NCI-H82 treated with DMSO at 0.1 percent for 48 hours (cell line): ENCODE data around the gene EVPL.
"Not testable (repeated sequence)": the region's sequence is repeated elsewhere in the genome, so short reads cannot be mapped to it uniquely, and the experiment has no call there.

Experiments used
- DNase-seq: peaks from one replicate; lab custom pipeline; 2025; ENCODE audit not compliant: unreplicated experiment; lab: John Stamatoyannopoulos, UW

Gene EVPL

DNA sequence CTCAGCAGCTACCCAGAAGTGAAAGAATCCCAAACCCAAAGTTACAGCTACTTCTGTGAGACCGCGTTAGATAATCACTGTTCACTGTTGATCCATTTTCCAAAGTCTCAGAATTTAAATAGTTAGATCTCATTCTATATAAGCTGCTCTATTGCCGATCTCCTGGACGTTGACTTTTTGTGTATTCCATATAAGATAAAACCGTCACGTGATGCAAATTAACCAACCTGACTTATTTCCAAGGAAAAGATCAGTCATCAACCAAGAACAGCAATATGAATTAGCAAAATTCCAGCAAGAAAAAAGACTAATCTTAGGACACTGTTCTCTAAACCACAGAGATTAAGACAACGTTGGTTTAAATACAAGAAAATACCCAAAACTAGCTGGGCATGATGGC lies 56.5 kb downstream of the EVPL start:
- no peak for DNase-seq

DNA sequence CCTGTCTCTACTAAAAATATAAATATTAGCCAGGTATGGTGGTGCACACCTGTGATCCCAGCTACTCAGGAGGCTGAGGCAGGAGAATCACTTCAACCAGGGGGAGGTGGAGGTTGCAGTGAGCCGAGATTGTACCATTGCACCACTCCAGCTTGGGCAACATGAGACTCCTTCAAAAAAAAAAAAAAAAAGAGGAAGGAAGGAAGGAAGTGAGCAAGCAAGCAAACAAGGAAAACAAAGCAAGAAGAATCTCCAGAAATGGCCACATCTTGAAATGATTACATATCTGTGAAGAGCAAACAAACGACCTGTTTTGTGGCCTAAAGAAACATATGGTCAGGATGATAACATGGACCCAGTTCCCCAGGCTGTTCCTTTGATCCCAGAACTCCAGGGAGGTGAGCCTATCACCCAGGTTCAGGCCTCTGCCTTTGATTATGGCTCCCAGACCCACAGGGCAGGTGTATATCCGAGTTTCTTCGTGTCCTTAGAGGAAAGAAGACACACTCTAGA lies 57.0 kb downstream of the EVPL start:
- no peak for DNase-seq

DNA sequence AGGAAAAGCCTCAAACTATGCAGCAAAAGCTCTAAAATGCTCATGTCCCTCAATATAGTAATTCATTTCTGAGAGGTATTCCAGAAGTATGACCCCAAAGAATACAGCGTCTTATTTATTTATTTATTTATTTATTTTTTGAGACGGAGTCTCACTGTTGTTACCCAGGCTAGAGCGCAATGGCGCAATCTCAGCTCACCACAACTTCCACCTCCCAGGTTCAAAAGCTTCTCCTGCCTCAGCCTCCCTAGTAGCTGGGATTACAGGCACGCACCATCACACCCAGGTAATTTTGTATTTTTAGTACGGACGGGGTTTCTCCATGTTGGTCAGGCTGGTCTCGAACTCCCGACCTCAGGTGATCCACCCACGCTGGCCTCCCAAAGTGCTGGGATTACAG lies 58.1 kb downstream of the EVPL start:
- DNase-seq, result not testable (repeated sequence)

DNA sequence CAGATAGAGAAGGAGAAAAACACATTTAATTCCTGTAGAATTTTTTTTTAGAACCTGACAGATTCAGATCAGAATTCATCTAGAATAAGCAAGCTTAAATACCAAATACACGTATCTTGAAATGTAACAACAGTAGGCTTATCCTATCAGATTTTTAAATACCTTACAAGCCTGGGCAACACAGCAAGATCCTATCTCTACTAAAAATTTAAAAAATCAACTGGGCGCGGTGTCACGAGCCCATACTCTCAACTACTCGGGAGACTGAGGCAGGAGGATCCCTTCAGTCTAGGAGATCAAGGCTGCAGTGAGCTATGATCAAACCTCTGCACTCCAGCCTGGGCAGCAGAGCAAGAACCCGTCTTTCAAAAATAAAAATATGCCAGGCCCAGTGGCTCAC lies 61.6 kb downstream of the EVPL start:
- DNase-seq, result no peak

DNA sequence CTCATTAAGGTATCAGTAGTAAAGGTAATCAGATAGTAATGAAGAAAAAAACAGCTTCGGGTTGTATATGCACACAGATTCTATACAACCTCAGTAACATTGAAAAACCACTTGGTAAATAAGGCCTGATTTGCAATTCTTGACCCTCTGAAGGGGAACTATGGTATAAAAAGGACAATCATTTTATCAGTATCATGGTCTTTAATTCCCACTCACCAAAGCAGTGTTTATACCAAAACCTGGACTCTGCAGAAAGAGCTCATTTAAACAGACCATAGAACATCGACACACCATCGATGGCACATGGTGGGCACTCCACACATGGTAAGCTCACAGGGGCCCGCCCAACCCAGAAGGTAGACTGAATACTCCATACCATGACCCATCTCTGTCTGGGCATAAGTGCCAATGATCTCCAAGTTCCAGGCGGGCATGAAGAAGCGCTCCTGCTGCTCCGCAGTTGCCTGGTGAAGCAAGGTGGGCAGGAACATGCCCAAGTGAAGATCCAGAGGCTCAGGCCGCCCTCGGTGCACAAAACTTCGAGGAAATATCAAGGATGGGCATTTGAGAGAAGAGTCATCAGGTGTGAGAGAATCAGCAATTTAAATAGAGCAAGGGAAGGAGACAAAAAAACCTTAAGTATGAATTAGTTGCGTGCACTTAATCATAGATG lies 67.1 kb downstream of the EVPL start:
- DNase-seq, result no peak

DNA sequence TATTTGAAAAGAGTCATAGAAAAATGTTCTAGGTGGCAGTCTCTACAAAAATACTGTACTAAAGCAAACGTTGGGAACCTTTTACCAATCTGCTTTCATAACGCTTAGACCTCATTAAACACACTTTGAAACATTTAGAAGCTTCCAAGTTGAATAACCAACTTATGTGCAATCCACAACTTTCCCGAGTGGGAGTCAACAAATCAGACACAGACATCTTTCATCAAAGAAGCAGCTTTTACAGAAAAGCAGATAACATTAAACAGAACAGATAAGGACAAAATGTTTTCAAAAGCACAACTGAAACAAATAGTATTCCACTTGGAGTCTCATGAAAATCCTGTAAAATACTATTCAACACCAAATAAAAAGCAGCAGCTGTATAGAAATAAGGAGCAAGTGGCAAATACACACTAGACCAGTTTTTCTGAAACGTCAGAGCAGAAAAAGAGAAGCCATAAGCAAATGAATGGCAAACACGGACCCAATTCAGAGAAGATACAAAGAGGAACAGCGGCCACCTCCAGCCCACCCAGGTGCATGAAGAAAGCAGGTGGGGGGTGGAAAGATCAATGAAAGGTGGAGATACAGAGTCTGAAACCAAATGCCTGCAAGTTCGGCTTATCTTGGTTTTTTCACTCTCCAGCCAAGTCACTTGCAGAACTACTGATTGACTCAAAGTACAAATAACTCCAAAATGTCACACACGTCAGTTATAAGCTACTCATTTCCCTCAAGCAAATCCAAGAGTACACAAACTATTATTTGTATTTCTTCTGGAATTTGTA lies 67.9 kb downstream of the EVPL start:
- no peak for DNase-seq
